ENCODE results near the gene ZBTB18.

The ZBTB18 gene

GRCh38 chr1:244050835-244051444 is at the start of gene ZBTB18:
TSS of gene ZBTB18 (plus strand) at chr1:244051283. CDS start at chr1:244051432, 149 bp downstream.
- DNase-seq (ENCODE audit: low read depth) = peak; percentile 18
- TF ChIP-seq CTCF (IDR thresholded peaks at IDR 0.05; ENCODE audit: low read depth, low read length) (no peak), MAX (IDR thresholded peaks at IDR 0.05; ENCODE audit: low read depth, low read length) (no peak), MYC (IDR thresholded peaks at IDR 0.05; ENCODE audit: low read depth, low read length) (no peak), POLR2A (IDR thresholded peaks at IDR 0.05; ENCODE audit: extremely low read depth, insufficient read length) (no peak)
- peak within 1 kb of the TSS; percentile 60 for H3K4me3 ChIP-seq (ENCODE audit: low read depth, low read length)

GRCh38 chr1:244002721-244003120 is 48.4 kb upstream of the ZBTB18 start:
- TF ChIP-seq CTCF (IDR thresholded peaks at IDR 0.05; ENCODE audit: low read depth, low read length) = no peak
- TF ChIP-seq POLR2A (IDR thresholded peaks at IDR 0.05; ENCODE audit: extremely low read depth, insufficient read length) = no peak
- DNase-seq (ENCODE audit: low read depth) = peak; percentile 77
- H3K4me3 ChIP-seq (ENCODE audit: low read depth, low read length) = no peak overlapping the region

- no peak overlapping the region for H3K4me3 ChIP-seq (ENCODE audit: low read depth, low read length)
- DNase-seq (ENCODE audit: low read depth) = no peak
- no peak for TF ChIP-seq MYC (IDR thresholded peaks at IDR 0.05; ENCODE audit: low read depth, low read length)
- no peak for TF ChIP-seq MAX (IDR thresholded peaks at IDR 0.05; ENCODE audit: low read depth, low read length)
Measured at GRCh38 chr1:244005455-244005854, 45.6 kb upstream of the ZBTB18 start.

- no peak for DNase-seq (ENCODE audit: low read depth)
- TF ChIP-seq MAX (IDR thresholded peaks at IDR 0.05; ENCODE audit: low read depth, low read length) (no peak), MYC (IDR thresholded peaks at IDR 0.05; ENCODE audit: low read depth, low read length) (no peak), POLR2A (IDR thresholded peaks at IDR 0.05; ENCODE audit: extremely low read depth, insufficient read length) (no peak), CTCF (IDR thresholded peaks at IDR 0.05; ENCODE audit: low read depth, low read length) (no peak)
- no peak overlapping the region for H3K4me3 ChIP-seq (ENCODE audit: low read depth, low read length)
Measured at GRCh38 chr1:244006381-244006901, 44.6 kb upstream of the ZBTB18 start.

- TF ChIP-seq POLR2A (IDR thresholded peaks at IDR 0.05; ENCODE audit: extremely low read depth, insufficient read length) (no peak), MAX (IDR thresholded peaks at IDR 0.05; ENCODE audit: low read depth, low read length) (no peak), MYC (IDR thresholded peaks at IDR 0.05; ENCODE audit: low read depth, low read length) (no peak), CTCF (IDR thresholded peaks at IDR 0.05; ENCODE audit: low read depth, low read length) (no peak)
- no peak overlapping the region for H3K4me3 ChIP-seq (ENCODE audit: low read depth, low read length)
- DNase-seq (ENCODE audit: low read depth) = no peak
Measured at GRCh38 chr1:244006961-244007360, 44.1 kb upstream of the ZBTB18 start.

- DNase-seq (ENCODE audit: low read depth) = no peak
- no peak overlapping the region for H3K4me3 ChIP-seq (ENCODE audit: low read depth, low read length)
- no peak for TF ChIP-seq CTCF (IDR thresholded peaks at IDR 0.05; ENCODE audit: low read depth, low read length)
Measured at GRCh38 chr1:244010191-244010590, 40.9 kb upstream of the ZBTB18 start.
